ENCODE data around the gene AMBP. TPM values are rescaled to one million over a fixed set of nuclear protein-coding genes. Genes with fewer than 3 reads are reported as not detected.

The AMBP gene
- total RNA-seq, 1 donor from 2014 or later: not detected

DNA sequence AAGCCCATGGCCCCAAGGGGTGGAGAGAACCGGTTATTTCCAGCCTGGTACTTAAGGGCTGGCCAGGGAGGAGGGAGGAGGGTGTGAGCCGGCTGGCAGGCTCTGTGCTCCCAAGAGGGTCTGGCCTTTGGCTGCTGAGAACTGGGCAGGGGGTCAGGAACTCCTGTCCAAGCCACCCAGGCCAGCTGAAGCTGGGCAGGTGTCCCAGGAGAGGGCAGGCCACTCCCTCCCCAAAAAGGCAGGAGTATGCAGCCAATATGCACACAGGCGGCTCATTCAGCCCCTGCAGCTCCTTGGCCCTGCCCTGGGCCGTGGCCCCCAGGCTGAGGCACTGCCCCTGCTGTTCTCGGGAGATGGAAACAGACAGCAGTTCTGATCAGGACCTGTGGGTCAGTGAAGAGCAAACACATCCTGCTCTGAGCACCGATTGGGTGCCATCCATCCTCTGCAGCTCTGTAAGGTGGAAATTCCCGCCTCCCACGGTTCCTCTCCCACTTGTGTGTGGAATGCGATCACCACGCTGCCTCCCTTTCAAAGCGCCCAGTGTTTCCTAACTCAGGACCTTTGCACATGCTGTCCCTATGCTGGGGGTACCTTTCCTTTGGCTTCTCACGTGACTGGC lies 38.1 kb upstream of the AMBP start:
- no peak overlapping the region for H3K4me2 ChIP-seq
- peaks cover 15% of the 10 kb centered on the region for H3K4me1 Mint-ChIP-seq
- no peaks in the 10 kb centered on the region for H3F3A ChIP-seq (ENCODE audit: low read depth)
- no peaks in the 10 kb centered on the region for H3K36me3 Mint-ChIP-seq
- H2AFZ ChIP-seq (replicated peaks): no peak overlapping the region
- H3K4me1 ChIP-seq: peaks cover 7% of the 10 kb centered on the region
- H3K9me3 Mint-ChIP-seq: no peaks in the 10 kb centered on the region
- H3K36me3 ChIP-seq: no peaks in the 10 kb centered on the region
- no peak overlapping the region for H3K4me3 Mint-ChIP-seq
- no peak overlapping the region for H3K27ac ChIP-seq
- H3K79me2 ChIP-seq (ENCODE audit: low read depth): no peaks in the 10 kb centered on the region
- no peak overlapping the region for H3K4me3 ChIP-seq
- H3K9me3 ChIP-seq (ENCODE audit: low read depth): no peaks in the 10 kb centered on the region
- no peak overlapping the region for H3K9ac ChIP-seq
- DNase-seq (ENCODE audit: low spot score): no peak
- H4K20me1 ChIP-seq (ENCODE audit: low read depth): no peaks in the 10 kb centered on the region
- no peaks in the 10 kb centered on the region for H3K27me3 ChIP-seq
- peak overlapping the region; percentile 17 for H3K27ac Mint-ChIP-seq
- TF ChIP-seq EZH2phosphoT487 (IDR thresholded peaks at IDR 0.05) (no peak), EZH2 (IDR thresholded peaks at IDR 0.05) (no peak), CTCF (IDR thresholded peaks at IDR 0.05) (no peak)
- peaks cover 9% of the 10 kb centered on the region for H3K27me3 Mint-ChIP-seq (ENCODE audit: insufficient read depth, low read depth)

GRCh38 chr9:114115654-114116125 lies 37.6 kb upstream of the AMBP start:
- Histone ChIP-seq H4K20me1 (ENCODE audit: low read depth) (no peaks in the 10 kb centered on the region), H3F3A (ENCODE audit: low read depth) (no peaks in the 10 kb centered on the region), H3K36me3 (no peaks in the 10 kb centered on the region), H3K4me1 (peaks cover 7% of the 10 kb centered on the region), H2AFZ (replicated peaks) (no peak overlapping the region), H3K79me2 (ENCODE audit: low read depth) (no peaks in the 10 kb centered on the region), H3K27me3 (no peaks in the 10 kb centered on the region), H3K4me2 (no peak overlapping the region), H3K9ac (no peak overlapping the region), H3K9me3 (ENCODE audit: low read depth) (no peaks in the 10 kb centered on the region), H3K4me3 (no peak overlapping the region), H3K27ac (no peak overlapping the region)
- DNase-seq (ENCODE audit: low spot score): no peak
- H3K36me3 Mint-ChIP-seq: no peaks in the 10 kb centered on the region
- TF ChIP-seq EZH2 (IDR thresholded peaks at IDR 0.05): no peak
- no peak for TF ChIP-seq CTCF (IDR thresholded peaks at IDR 0.05)
- TF ChIP-seq EZH2phosphoT487 (IDR thresholded peaks at IDR 0.05): no peak
- H3K27me3 Mint-ChIP-seq (ENCODE audit: insufficient read depth, low read depth): peaks cover 10% of the 10 kb centered on the region
- H3K9me3 Mint-ChIP-seq: no peaks in the 10 kb centered on the region
- no peak overlapping the region for H3K27ac Mint-ChIP-seq
- H3K4me1 Mint-ChIP-seq: peaks cover 15% of the 10 kb centered on the region
- H3K4me3 Mint-ChIP-seq: no peak overlapping the region

DNA sequence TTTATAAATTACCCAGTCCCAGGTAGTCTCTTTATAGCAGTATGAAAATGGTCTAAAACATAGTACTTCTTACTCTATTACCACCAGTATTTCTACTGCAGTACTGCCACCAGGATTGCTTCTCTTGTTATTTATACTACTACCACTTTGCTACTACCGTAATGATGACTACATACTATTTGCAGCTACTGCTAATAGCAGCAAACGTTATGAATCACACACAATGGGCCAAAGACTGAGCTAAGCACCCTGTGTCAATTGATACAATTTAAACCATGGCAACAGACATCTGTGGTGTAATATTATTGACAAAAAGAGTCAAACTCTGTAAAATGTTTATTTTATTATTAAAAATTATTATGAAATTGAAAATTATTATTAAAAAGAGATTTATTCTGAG lies 36.3 kb upstream of the AMBP start:
- H3K9ac ChIP-seq: no peak overlapping the region
- no peaks in the 10 kb centered on the region for H3K36me3 Mint-ChIP-seq
- no peaks in the 10 kb centered on the region for H4K20me1 ChIP-seq (ENCODE audit: low read depth)
- no peak for DNase-seq (ENCODE audit: low spot score)
- H3K4me1 Mint-ChIP-seq: peaks cover 15% of the 10 kb centered on the region
- H3K79me2 ChIP-seq (ENCODE audit: low read depth): no peaks in the 10 kb centered on the region
- no peak overlapping the region for H3K27ac Mint-ChIP-seq
- no peaks in the 10 kb centered on the region for H3K36me3 ChIP-seq
- H3K27ac ChIP-seq: no peak overlapping the region
- H3K4me3 ChIP-seq: no peak overlapping the region
- no peak overlapping the region for H3K4me3 Mint-ChIP-seq
- H3K9me3 ChIP-seq (ENCODE audit: low read depth): no peaks in the 10 kb centered on the region
- H3K27me3 Mint-ChIP-seq (ENCODE audit: insufficient read depth, low read depth): peaks cover 14% of the 10 kb centered on the region
- H2AFZ ChIP-seq (replicated peaks): no peak overlapping the region
- peaks cover 7% of the 10 kb centered on the region for H3K4me1 ChIP-seq
- no peaks in the 10 kb centered on the region for H3F3A ChIP-seq (ENCODE audit: low read depth)
- H3K4me2 ChIP-seq: no peak overlapping the region
- no peaks in the 10 kb centered on the region for H3K9me3 Mint-ChIP-seq
- H3K27me3 ChIP-seq: no peaks in the 10 kb centered on the region
- TF ChIP-seq EZH2phosphoT487 (IDR thresholded peaks at IDR 0.05) (no peak), EZH2 (IDR thresholded peaks at IDR 0.05) (no peak), CTCF (IDR thresholded peaks at IDR 0.05) (no peak)

All from neural progenitor cell (in vitro differentiated cells).